Panc1 (cell line): ENCODE data around the gene STEAP3. TPM values are rescaled to one million over a fixed set of nuclear protein-coding genes. Genes with fewer than 3 reads are reported as not detected.

ENCODE experiments used
- ATAC-seq: fragments of 200-7000 bp; cut with Tn5 transposase; 2 replicates; pipeline ENCODE4 v1.9.1; 2020; ENCODE audit warnings: mild to moderate bottlenecking, moderate library complexity
- BruUV-seq: library from RNA; stranded (reverse); fragments of 400-500 nt; replicated peaks from 2 replicates; lab custom pipeline; 2021; lab: Mats Ljungman, UMichigan
- CTCF ChIA-PET: fragments of 300-600 bp; sonication (Branson Sonifier 250); formaldehyde crosslinking; loops from one replicate; lab custom pipeline; 2022; ENCODE audit warnings: antibody characterized with exemption; lab: Charles Lee
- POLR2A ChIA-PET: fragments of 300-600 bp; sonication (Branson Sonifier 250); formaldehyde crosslinking; loops from one replicate; lab custom pipeline; 2022; ENCODE audit warnings: antibody characterized with exemption; lab: Charles Lee
- DNase-seq: peaks from one replicate; pipeline ENCODE4 v3.0.0-alpha.2; 2010; ENCODE audit warnings: low read depth, low spot score
- H3K27ac ChIP-seq: 2 replicates; pipeline ENCODE4 v1.5.1; 2011; ENCODE audit warnings: mild to moderate bottlenecking, low read length, inconsistent platforms
- H3K27me3 ChIP-seq: fragments of 200-500 bp; sonication (Bioruptor generic); 2 replicates; pipeline ENCODE4 v1.6.0; 2014; ENCODE audit warnings: low read length, inconsistent platforms; ENCODE audit not compliant: control insufficient read depth, insufficient read depth
- H3K36me3 ChIP-seq: fragments of 200-500 bp; sonication (Bioruptor generic); 2 replicates; pipeline ENCODE4 v1.5.1; 2014; ENCODE audit warnings: inconsistent platforms, mild to moderate bottlenecking, low read length, moderate library complexity; ENCODE audit not compliant: control insufficient read depth, insufficient read depth
- H3K4me1 ChIP-seq: 2 replicates; pipeline ENCODE4 v1.5.1; 2011; ENCODE audit warnings: inconsistent platforms, mild to moderate bottlenecking, low read length, moderate library complexity; ENCODE audit not compliant: control insufficient read depth, insufficient read depth
- H3K4me3 ChIP-seq, 2 experiments: 2 replicates each; pipeline ENCODE4 v1.5.1; 2011 to 2012; ENCODE audit warnings: low read depth in 2 of 2, low read length in 2 of 2, mild to moderate bottlenecking in 2 of 2, inconsistent platforms in 1 of 2, moderate library complexity in 1 of 2
- H3K9me3 ChIP-seq: fragments of 200-500 bp; sonication (Bioruptor generic); 2 replicates; pipeline ENCODE4 v1.5.1; 2014; ENCODE audit warnings: low read depth, mild to moderate bottlenecking, inconsistent platforms, low read length, moderate library complexity; ENCODE audit not compliant: control insufficient read depth, insufficient read depth
- POLR2AphosphoS5 ChIP-seq: IDR thresholded peaks from 2 replicates; pipeline ENCODE4 v1.6.1; 2012; ENCODE audit warnings: mild to moderate bottlenecking, low read depth, low read length, moderate library complexity
- SIN3A ChIP-seq: IDR thresholded peaks from 2 replicates; pipeline ENCODE4 v1.6.1; 2012; ENCODE audit warnings: low read depth, mild to moderate bottlenecking, low read length, moderate library complexity, borderline replicate concordance; ENCODE audit not compliant: insufficient read depth
- TCF7L2 ChIP-seq: IDR thresholded peaks from 2 replicates; pipeline ENCODE4 v1.6.1; 2011; ENCODE audit warnings: mild to moderate bottlenecking, low read depth, low read length, inconsistent platforms
- in situ Hi-C: cut with HindIII; loops from 2 replicates; pipeline ENCODE4 v1.10.0; 2016; ENCODE audit warnings: low sequenced_read_pairs, low pct_unique_long_range_greater_than_20kb
- intact Hi-C: fragments of 100-400 bp; cut with micrococcal nuclease; formaldehyde crosslinking; loops from one replicate; pipeline ENCODE4 v1.10.0; 2022; ENCODE audit not compliant: unreplicated experiment
- total RNA-seq: library from RNA; stranded (reverse); gene quantifications from one replicate; pipeline ENCODE4 v1.2.1, GENCODE V29; 2021; ENCODE audit not compliant: unreplicated experiment
- TF ChIP-seq, protein P1 (sequence below): fragments of 450-650 bp; IDR thresholded peaks from 2 replicates; pipeline ENCODE4 v1.5.1; 2017; ENCODE audit warnings: mild to moderate bottlenecking
- TF ChIP-seq, protein P2 (sequence below), 2 experiments: IDR thresholded peaks; 2 replicates each; pipeline ENCODE4 v1.6.1; 2011 to 2012; ENCODE audit warnings: low read depth in 2 of 2, control low read depth in 1 of 2, low read length in 1 of 2, mild to moderate bottlenecking in 1 of 2, moderate library complexity in 1 of 2; ENCODE audit not compliant: insufficient read depth in 1 of 2

Gene STEAP3
- total RNA-seq, 1 experiment from 2014 or later: 44.8 TPM

DNA sequence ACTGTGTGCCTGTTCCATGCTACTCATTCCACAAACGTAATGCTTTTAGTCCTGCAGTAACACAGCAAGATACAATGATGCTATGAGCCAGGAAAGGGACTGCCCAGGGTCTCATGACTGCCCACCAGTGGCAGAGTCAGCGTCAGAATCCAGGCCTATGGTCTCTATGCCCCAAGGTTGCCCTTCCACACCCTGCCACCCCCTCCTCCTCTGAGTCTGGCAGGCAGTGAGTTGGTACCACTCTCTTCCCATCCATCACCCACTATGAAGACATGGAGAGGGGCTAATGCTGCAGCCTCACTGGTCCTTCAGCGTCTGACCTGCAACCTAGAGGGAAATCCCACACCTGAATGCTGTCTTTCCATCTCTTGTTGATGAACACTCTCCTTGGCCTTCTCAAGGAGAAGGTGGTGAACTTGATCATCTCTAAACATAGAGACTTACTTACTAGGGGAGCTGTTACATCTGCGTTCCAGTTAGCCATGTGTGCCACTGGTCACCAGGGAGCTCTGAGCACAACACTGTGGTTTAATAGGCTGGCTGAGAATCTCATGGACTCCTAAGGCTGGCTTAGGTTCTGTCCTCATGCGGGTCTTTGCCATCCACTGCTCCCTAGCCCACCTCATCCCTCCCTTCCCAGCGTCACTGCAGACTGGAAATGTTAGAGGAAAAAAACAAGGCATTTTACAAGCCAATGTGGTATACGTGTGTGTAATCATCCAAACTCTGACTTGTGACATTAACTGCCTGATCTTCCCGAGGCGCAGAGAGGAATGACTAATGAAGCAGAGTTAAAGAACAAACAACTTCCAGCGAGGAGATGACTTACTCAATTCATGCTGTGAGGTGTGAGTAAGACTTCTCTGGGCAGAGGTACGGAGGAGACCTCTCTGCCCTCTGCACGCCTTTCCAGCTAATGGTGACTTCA lies 28.8 kb downstream of the STEAP3 start:
- DNase-seq (peak; percentile 91), ATAC-seq (peak; percentile 89)
- H3K27me3 ChIP-seq: no peaks in the 10 kb centered on the region
- CTCF ChIA-PET: no interaction called here
- H3K9me3 ChIP-seq: no peaks in the 10 kb centered on the region
- no TSS peak for BruUV-seq
- POLR2A ChIA-PET: no interaction called here
- no peak overlapping the region for H3K4me3 ChIP-seq
- peaks cover 51% of the 10 kb centered on the region for H3K4me1 ChIP-seq
- peak overlapping the region; percentile 86 for H3K27ac ChIP-seq
- TF ChIP-seq TCF7L2: no peak
- TF ChIP-seq POLR2AphosphoS5: peak; percentile 54; the same call in 1 of the 2 replicates
- in situ Hi-C loops: no loop called here
- no peaks in the 10 kb centered on the region for H3K36me3 ChIP-seq
- intact Hi-C loops: no loop called here

DNA sequence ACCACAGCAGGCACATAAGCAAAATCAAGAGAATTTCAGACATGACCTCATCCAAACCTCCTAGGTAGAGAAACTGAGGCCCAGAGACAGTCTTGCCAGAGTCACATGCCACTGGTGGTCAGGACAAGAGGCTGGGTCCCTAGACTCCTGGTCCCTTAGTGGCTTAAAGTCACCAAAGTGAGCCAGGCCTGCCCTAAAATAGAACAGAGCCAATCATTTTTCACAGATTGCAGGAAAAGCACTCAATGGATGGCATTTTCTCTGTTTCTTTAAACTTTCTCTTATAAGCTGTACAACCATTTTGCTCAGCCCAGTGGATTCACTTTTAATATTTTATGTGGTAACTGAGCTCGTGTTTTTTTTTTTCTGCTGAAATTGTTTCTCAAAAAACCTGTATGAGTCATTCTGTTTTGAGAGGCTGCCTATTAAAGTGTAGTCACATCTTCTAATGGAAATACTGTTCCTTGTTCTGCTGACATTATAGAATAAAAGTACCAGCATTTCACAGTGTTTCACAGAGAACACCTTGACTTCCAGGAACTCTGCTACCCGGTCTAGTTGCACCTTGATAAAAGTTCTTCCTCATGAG lies 29.6 kb downstream of the STEAP3 start:
- H3K4me1 ChIP-seq: peaks cover 54% of the 10 kb centered on the region
- no peaks in the 10 kb centered on the region; the same call in 1 of the 2 replicates for H3K36me3 ChIP-seq
- BruUV-seq: no TSS peak
- H3K9me3 ChIP-seq: no peaks in the 10 kb centered on the region
- H3K27me3 ChIP-seq: no peaks in the 10 kb centered on the region
- ChIA-PET CTCF (no interaction called here), POLR2A (no interaction called here)
- intact Hi-C loops: no loop called here
- TF ChIP-seq, protein P1, sequence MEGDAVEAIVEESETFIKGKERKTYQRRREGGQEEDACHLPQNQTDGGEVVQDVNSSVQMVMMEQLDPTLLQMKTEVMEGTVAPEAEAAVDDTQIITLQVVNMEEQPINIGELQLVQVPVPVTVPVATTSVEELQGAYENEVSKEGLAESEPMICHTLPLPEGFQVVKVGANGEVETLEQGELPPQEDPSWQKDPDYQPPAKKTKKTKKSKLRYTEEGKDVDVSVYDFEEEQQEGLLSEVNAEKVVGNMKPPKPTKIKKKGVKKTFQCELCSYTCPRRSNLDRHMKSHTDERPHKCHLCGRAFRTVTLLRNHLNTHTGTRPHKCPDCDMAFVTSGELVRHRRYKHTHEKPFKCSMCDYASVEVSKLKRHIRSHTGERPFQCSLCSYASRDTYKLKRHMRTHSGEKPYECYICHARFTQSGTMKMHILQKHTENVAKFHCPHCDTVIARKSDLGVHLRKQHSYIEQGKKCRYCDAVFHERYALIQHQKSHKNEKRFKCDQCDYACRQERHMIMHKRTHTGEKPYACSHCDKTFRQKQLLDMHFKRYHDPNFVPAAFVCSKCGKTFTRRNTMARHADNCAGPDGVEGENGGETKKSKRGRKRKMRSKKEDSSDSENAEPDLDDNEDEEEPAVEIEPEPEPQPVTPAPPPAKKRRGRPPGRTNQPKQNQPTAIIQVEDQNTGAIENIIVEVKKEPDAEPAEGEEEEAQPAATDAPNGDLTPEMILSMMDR: no peak
- TF ChIP-seq, protein P2, sequence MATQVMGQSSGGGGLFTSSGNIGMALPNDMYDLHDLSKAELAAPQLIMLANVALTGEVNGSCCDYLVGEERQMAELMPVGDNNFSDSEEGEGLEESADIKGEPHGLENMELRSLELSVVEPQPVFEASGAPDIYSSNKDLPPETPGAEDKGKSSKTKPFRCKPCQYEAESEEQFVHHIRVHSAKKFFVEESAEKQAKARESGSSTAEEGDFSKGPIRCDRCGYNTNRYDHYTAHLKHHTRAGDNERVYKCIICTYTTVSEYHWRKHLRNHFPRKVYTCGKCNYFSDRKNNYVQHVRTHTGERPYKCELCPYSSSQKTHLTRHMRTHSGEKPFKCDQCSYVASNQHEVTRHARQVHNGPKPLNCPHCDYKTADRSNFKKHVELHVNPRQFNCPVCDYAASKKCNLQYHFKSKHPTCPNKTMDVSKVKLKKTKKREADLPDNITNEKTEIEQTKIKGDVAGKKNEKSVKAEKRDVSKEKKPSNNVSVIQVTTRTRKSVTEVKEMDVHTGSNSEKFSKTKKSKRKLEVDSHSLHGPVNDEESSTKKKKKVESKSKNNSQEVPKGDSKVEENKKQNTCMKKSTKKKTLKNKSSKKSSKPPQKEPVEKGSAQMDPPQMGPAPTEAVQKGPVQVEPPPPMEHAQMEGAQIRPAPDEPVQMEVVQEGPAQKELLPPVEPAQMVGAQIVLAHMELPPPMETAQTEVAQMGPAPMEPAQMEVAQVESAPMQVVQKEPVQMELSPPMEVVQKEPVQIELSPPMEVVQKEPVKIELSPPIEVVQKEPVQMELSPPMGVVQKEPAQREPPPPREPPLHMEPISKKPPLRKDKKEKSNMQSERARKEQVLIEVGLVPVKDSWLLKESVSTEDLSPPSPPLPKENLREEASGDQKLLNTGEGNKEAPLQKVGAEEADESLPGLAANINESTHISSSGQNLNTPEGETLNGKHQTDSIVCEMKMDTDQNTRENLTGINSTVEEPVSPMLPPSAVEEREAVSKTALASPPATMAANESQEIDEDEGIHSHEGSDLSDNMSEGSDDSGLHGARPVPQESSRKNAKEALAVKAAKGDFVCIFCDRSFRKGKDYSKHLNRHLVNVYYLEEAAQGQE (IDR thresholded peaks at IDR 0.05; ENCODE audit: insufficient read depth in 1 of 2, low read depth in 2 of 2, low read length in 1 of 2): no peak
- no peak for TF ChIP-seq SIN3A
- no peak for TF ChIP-seq TCF7L2
- TF ChIP-seq POLR2AphosphoS5: no peak
- ATAC-seq (peak; percentile 13; the same call in 1 of the 2 replicates), DNase-seq (no peak)
- no peak overlapping the region for H3K4me3 ChIP-seq
- peak overlapping the region; percentile 86 for H3K27ac ChIP-seq
- in situ Hi-C loops: no loop called here
